ENCODE measurements around the gene RBM12.
"Not testable (repeated sequence)": the region's sequence is repeated elsewhere in the genome, so short reads cannot be mapped to it uniquely, and the experiment has no call there.

DNA sequence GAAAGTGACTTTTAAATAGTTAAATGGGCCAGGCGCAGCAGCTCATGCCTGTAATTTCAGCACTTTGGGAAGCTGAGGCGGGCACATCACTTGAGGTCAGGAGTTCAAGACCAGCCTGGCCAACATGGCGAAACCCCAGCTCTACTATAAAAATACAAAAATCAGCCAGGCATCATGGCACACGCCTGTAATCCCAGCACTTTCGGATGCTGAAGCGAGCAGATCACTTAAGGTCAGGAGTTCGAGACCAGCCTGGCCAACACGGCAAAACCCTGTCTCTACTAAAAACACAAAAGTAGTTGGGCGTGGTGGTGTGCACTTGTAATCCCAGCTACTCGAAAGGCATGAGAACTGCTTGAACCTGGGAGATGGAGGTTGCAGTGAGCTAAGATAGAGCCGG lies 41.2 kb upstream of the RBM12 start:
- not testable (repeated sequence) for TF ChIP-seq POLR2A (IDR thresholded peaks at IDR 0.05)
- TF ChIP-seq, protein P1, sequence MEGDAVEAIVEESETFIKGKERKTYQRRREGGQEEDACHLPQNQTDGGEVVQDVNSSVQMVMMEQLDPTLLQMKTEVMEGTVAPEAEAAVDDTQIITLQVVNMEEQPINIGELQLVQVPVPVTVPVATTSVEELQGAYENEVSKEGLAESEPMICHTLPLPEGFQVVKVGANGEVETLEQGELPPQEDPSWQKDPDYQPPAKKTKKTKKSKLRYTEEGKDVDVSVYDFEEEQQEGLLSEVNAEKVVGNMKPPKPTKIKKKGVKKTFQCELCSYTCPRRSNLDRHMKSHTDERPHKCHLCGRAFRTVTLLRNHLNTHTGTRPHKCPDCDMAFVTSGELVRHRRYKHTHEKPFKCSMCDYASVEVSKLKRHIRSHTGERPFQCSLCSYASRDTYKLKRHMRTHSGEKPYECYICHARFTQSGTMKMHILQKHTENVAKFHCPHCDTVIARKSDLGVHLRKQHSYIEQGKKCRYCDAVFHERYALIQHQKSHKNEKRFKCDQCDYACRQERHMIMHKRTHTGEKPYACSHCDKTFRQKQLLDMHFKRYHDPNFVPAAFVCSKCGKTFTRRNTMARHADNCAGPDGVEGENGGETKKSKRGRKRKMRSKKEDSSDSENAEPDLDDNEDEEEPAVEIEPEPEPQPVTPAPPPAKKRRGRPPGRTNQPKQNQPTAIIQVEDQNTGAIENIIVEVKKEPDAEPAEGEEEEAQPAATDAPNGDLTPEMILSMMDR (IDR thresholded peaks at IDR 0.05), result not testable (repeated sequence)
